Stimulated activated CD4-positive, alpha-beta T cell treated with anti-CD3 and anti-CD28 coated beads, Interleukin-2, amount 100 ng/mL, for 48 hours (primary cell): ENCODE data around the gene CT47C1.
"Not testable (repeated sequence)": the region's sequence is repeated elsewhere in the genome, so short reads cannot be mapped to it uniquely, and the experiment has no call there.

Experiments used
- DNase-seq, 2 donors: peaks; one replicate each; pipeline ENCODE4 v3.0.0-alpha.2; 2020

CT47C1 gene

DNA sequence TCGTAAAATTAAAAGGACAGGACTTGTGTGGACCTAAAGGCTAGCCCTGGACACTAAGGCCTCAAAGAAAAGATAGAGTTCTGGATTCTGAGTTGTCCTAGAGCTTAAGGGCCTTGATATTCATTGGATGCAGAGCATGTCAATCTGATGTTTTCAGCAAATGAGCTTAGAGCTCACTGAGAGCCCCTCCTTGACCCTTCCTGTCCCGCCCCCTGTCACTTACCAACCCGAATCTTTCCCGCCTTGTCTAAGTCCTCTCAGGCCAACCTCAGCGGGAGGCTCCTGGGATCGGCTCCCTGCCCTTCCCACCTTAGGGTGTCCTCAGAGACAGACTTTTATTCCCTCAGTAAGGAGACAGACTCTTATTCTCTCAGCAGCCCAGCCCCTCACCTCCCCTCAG is at the start of gene CT47C1:
Gene CT47C1 (plus strand): TSS at position 250 of the 400 bp plus-strand sequence. CDS start 233 bp downstream, outside the sequence.
- no peak for DNase-seq

DNA sequence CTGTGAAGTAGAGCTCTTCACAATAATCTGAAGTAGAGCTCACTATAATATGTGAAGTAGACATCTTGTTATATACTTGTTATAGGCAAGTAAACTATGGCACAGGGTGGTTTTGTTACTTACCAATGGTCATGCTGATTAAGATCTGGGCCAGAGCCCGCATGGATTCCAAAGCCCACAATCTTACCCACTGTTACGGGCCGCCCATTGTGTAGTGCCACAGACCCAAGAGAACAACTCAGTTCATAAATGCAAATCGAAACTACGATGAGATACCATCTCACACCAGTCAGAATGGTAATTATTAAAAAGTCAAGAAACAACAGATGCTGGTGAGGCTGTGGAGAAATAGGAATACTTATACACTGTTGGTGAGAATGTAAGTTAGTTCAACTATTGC is 46.9 kb upstream of the CT47C1 start:
- DNase-seq = no peak

DNA sequence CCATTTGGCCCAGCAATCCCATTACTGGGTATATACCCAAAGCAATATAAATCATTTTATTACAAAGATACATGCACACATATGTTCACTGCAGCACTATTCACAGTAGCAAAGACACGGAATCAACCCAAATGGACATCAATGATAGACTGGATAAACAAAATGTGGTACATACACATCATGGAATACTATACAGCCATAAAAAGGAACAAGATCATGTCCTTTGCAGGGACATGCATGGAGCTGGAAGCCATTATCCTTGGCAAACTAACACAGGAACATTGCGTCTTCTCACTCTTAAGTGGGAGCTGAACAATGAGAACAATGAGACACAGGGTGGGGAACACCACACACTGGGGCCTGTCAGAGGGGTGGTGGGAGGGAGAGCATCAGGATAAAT is 46.4 kb upstream of the CT47C1 start:
- not testable (repeated sequence) for DNase-seq

DNA sequence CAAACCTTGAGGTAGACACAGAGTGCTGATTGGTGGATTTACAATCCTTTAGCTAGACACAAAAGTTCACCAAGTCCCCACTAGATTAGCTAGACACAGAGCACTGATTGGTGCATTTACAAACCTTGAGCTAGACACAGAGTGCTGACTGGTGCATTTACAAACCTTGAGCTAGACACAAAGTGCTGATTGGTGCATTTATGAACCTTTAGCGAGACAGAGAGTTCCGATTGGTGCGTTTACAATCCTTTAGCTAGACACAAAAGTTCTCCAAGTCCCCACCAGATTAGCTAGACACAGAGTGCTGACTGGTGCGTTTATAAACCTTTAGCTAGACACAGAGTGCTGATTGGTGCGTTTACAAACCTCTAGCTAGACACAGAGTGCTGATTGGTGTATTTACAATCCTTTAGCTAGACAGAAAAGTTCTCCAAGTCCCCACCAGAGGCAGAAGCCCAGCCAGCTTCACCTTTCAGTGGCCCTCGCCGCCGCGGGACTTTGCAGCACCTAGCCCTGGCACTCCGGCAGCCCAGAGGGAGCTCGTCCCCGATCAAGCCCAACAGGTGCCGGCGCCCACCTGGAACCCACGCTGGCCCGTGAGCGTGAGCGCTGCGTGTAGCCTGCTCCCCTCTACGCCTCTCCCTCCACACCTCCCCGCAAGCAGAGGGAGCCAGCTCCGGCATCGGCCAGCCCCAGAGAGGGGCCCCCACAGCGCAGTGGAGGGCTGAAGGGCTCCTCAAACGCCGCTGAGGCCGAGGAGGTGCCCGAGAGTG is 44.6 kb upstream of the CT47C1 start:
- not testable (repeated sequence) for DNase-seq

DNA sequence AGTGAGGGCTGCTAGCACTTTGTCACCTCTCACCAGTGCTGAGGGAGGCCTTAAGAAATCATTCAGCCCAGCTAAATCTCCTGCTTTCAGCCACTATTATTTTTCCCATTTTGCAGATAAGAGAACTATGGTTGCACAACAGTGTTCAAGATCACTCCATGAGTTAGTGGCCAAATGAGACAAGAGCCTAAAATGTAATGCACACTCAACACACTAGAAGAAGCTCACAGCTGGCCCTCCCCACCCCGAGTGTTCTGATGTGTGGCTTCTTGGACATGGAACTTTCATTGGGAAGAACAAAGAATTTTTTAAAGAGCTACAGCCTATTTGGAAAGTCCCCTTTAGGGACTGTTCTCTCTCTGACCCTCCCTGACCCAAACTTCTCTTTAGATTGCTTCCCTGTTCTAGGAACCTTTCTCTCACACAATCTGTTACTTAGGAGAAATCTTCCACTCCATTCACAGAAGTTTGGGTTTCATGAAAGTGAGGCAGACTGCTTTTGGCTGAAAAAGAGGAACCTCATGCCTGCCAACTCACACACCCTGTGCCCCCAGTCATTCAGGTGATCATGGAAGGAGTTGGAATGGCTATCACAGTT is 44.0 kb upstream of the CT47C1 start:
- DNase-seq = no peak

DNA sequence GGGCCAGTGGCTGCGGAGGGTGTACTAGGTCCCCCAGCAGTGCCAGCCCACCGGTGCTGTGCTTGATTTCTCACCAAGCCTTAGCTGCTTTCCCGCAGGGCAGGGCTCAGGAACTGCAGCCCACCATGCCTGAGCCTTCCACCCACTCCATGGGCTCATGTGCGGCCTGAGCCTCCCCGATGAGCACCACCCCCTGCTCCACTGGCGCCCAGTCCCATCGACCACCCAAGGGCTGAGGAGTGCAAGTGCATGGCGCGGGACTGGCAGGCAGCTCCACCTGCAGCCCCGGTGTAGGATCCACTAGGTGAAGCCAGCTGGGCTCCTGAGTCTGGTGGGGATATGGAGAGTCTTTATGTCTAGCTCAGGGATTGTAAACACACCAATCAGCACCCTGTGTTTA is 43.1 kb upstream of the CT47C1 start:
- DNase-seq = not testable (repeated sequence)

DNA sequence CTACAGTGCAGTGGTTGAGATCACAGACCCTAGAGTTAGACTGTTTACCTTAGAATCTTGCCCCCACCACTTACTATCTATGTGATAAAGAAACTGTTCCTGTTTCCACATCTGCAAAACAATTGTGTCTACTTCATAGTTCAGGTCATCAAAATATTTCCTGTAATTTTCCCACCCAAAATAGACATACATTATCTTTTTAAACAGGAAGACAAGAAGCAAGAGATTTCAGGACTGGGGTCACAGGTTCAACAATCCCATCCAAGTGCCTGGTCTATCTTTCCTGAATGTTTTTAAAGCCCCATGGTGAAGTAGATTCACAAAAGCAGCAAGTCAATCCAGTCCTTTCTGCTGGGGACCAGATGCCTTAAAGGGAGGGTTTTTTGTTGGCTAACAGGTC is 41.8 kb upstream of the CT47C1 start:
- no peak for DNase-seq

DNA sequence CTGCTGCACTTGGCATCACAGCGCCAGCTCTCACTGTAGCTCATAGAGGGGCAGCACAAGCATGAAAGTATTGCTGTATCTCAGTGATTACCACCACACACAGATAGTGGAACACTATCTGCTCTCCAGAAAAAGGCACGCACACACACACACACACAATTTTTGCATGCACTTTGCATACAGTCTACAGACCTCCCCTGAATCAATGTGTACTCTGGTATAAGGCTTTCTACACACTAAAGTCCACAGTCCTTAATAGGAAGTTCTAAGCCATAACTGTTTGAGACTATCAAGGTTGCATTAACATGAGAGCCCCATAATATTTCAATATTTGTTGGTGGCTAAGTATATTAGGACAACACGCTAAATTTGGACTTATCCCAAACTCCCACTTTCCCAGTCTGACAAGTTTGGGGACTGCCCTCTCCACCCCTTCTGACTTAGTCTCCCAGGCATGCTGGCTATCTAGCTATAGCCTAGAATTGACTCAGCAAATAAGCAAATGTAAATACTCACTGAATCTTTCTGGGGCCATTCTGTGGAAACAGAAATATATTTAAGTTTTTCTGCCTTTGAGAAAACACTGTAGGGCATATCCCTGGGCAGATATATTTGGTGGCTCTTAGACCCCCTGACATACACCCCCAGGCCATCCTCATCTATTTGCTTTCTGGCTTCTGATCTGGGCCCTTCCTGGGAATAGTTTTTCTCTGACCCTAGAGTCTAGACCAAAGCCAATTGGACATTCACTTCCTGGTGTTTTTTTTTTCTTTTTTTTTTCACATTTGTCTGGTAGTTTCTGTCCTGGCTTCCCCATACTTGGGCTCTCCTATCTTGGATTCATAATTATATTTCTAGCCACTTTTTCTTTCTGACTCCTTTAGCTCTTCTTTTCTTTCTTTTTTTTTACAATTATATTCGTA is 36.4 kb upstream of the CT47C1 start:
- DNase-seq = no peak

DNA sequence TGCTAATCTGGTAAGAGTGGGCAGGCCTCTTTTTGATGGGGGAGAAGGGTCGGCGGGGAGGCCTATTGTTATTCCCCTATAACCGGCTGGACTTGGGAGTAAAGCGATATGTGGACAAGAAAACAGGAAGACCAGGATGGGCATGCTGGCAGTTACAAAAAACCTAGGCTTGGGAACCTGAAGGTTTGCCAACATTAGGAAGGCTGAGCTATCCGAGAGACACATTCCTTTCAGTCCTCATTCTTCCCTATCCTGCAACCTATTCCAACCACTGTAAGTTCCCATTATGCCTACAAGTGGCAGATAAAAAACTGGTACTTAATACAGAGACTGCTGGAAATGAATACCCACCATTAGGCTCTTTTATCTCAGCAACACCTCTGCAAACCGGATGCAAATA is 32.4 kb upstream of the CT47C1 start:
- DNase-seq = no peak

DNA sequence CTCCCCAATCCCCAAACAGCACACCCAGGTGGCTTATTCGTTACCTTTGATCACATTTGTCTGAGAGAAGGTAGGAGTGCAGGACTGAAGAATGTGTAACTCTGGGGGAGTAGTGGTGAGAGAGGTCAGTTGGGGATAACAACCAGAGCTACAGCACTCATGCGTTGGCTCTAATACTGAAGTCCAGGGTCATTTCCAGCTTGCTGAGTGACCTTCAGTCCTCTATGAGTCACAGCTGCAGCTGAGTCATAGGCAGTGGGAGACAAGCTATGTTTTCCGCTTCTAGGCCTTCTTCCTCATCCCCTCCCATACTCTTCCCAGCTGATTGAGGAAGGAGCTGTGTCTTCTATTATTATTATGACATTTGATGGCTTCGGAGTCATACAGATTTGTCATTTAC is 31.6 kb upstream of the CT47C1 start:
- no peak for DNase-seq

DNA sequence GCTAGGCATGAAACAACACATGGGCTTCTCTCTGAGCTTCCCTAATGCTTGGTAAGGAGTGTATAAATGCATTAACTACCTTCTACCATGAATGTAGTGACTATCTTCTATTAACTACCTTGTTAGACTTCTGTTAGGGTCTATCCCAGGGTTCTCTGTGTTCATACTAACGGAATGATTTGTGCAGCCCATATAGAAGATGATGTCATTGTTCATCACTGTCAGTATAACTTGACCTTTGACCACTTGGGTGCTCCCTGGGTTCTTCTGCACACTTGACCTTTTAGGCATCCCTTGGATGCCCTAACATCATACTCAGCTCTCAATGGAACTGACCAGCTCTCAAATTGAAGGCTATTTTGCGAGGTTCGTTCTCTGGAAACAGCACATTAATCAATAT is 30.8 kb upstream of the CT47C1 start:
- DNase-seq = no peak

DNA sequence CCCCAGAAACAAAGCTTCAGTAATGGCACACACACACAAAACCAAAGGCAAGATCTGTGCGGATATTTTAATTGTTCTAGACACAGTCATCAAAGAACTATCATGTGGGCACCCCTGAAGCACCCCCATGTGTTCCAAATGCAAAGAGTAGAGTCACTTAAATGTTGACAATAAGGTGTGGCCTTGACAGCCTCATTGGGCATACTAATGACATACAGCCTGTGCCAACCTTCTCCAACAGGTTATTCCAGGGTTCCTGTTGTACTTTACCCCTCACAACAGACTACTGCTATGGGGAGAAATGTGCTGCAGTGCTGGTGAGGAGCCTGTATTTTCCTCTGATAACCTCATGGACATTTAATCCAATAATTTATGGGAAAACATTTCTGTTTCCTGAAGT is 29.8 kb upstream of the CT47C1 start:
- DNase-seq = no peak

DNA sequence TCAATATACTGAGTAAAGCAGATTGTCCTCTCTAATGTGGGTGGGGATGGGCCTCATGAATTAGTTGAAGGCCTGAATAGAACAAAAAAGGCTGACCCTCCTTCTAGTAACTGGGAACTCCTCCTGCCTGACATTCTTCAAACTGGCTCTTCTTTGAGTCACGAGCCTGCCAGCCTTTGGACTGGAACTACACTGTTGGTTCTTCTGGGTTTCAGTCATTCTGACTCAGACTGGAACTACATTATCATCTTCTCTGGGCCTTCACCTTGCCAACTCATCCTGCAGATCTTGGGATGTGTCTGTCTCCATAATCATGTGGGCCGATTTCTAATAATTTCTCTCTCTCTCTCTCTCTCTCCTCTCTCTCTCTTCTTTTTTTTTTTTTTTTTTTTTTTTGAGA is 26.9 kb upstream of the CT47C1 start:
- DNase-seq = no peak

DNA sequence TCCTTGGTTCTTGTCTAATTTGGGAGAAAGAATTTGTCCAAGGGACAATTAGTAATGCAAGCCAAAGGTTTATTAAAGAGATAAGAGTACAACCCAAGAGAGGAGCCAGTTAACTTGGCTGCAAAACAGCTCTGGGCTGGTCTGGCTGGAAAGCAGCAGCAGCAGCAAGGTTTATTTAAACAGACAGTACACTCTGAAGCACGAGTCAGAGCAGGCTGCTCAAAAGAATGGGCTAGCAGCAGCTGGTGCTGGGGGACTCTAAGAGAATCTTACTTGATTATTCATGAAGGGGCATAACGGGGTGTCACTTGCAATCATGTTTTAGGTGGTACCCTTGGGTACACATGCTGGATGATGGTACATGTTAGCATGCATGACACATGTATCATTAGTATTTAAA is 17.1 kb upstream of the CT47C1 start:
- no peak for DNase-seq

DNA sequence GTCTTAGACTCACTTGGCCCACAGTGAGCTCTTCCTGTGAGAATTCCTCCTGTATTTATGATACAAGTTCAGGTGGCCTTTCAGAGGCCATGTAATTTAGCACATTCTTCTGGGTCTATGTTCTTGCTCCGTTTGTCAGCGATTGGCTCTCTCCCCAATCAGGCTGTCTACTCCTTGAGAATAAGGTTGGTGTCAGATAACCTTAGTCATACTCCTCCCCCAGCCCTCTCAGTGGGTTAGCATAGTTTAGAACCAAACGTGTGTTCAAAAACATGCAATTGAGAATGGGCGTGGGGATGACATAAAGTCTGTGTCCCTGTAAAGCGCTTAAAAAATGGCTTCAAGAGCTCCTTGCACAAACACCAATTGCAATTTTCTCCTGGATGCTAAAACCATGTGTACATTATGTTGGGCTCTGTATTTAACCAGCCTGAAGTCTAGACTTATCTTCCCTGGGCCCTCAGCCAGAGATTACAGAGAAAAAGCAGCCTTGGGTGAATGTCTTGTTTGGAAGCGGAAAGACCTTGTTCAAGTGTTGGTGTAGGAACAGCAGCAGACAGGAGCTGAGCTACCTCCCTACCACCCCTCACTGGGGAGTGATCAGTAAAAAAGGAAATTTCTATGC is 9.9 kb upstream of the CT47C1 start:
- no peak for DNase-seq

DNA sequence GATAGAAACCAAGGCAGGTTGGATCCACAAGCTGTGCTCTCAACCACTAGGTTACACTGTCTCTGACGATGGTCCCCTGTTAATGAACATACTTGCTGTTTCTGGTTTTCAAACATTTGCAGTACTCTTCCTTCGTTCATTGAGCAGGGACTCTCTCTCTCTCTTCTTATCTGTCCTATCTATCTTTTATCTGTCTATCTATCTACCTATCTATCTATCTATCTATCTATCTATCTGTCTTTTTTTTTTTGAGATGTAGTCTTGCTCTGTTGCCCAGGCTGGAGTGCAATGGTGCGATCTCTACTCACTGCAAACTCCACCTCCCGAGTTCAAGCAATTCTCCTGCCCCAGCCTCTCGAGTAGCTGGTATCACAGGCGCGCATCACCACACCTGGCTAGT is 9.4 kb upstream of the CT47C1 start:
- no peak for DNase-seq

DNA sequence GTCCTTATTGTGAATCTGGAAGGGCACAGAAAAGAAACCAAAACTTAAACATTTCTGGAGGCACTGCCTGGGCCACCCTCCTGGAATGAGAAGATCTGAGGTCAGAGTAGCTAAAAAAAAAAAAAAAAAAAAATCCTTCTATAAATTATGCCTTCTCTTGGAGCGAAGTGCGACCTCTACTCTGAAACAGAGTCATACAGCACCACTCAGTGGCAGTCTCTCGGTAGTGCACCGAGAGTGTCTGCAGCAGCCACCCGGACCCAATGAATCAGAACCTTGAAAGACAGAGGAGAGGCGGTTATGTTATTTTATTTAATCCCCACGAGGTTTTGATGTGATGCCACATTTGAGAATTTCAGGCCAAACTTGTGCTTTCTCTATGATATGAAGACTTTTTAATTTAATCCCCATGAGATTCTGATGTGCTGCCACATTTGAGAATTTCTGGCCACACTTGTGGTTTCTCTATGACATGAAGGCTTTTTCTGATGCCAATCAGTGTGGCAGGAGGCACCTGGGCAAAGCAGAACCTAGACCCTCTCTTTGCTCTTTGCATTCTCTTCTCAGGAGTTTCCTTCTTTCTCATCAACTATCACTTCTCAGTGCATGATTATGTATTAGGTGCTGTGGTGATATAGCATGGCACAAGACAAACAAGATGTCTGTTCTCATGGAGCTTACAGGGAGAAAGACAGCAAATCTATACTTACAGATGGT is 5.6 kb upstream of the CT47C1 start:
- DNase-seq = peak; percentile 31 to 42

DNA sequence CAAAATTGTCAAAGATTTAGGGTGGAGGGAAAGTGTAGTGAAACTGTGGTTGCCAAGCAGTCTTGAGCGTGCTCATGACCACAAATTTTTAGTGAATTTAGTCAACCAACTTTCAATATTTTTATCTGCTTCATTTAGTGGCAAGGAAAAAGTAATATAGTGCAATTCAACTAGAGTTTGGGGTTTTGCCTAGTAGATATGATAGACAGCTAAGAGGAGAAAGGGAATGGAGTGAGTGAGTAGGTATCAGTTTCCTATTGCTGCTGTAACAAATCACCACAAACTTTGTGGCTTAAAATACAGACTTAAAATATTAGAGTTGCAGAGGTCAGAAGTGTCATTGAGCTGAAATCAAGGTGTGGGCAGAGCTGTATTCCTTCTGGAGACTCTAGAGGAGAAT is 3.7 kb upstream of the CT47C1 start:
- no peak for DNase-seq

DNA sequence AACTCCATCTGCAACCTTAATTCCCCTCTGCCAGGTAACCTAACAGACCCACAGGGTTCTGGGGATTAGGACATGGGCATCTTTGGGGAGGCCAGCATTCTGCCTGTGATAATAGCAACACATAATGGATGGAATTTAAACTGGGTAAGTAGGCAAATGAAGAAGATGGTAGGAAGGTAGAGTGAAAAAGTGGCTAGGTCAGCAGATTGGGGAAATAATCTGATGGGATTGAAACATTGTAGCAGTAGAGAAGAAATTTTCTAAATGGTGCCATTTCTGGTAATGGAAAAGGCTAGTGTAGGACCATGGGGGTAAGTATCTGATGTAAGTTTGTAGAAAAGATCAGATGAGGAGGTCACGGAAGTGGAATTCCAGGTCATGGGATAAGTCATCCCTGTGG is 3.0 kb upstream of the CT47C1 start:
- no peak for DNase-seq

DNA sequence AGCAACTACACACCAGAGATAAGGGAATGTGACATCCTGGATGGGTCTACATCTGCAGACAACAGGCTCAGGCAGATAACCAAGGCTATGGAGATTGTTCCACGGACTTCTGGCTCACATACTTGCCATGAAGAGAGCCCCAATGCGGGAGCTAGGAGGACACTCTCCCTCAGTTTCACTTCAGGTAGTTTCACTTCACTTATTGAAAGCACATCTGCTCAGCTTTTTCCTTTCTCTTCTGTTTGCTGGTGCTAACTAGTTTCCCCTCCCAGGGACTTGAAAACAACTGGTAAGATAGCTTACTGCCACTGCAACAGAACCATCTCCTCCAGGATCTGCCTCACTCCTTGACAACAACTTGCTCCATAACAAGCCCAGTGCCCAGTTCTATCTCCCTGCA is 1.4 kb upstream of the CT47C1 start:
- DNase-seq = no peak

DNA sequence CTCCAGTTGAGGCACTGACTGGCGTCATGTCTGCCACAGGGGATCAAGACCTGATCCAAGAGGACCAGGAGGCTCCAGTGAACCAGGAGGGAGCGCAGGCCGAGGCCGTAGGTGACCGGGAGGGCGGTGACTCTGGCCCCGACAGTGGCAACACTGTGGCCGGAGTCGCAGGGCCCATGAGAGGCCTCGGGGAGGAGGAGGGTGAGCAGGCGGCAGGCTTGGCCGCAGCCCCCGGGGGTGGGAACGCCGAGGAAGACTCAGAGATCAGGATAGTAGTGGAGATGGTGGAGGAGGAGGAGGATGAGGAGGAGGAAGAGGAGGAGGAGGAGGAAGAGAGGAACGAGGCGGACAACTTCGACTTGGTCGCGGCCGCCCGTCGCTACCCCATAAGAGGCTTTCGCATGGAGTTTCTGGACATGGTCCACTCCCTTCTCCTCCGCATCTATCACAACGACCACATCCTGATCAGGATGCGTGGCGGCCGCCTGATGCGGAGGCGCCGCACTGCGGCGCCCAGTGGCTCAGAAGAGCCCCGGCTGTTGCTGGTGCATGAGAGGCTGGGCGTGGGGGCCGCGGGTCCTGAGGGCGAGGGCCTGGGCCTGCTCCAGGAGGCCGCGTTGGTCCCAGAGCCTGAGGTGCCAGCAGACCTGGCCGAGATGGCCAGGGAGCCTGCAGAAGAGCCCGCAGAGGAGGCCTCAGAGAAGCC is 560 bp downstream of the CT47C1 start:
- DNase-seq = no peak

DNA sequence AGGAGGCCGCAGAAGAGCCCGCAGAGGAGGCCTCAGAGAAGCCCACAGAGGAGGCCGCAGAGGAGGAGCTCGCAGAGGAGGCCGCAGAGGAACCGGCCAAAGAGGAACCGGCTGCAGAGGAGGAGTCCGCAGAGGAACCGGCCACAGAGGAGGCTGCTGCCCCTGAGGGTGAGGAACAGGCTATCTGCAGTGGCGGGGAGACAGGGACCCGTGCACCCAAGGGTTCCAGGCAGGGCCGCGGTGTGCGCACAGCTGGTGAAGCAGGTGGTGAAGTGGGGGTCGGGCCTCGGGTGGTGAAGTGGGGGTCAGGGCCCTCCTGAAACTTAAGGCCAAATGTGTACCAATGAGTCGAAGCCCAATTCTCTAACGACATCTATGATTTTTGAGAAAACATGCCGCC is 1.1 kb downstream of the CT47C1 start:
- no peak for DNase-seq
